Inflammatory macrophage (primary cell): ENCODE results near the gene RUNDC3A.

Experiments used
- DNase-seq, 2 donors: peaks; one replicate each; pipeline ENCODE4 v3.0.0-alpha.2; 2020 to 2022

Gene RUNDC3A

DNA sequence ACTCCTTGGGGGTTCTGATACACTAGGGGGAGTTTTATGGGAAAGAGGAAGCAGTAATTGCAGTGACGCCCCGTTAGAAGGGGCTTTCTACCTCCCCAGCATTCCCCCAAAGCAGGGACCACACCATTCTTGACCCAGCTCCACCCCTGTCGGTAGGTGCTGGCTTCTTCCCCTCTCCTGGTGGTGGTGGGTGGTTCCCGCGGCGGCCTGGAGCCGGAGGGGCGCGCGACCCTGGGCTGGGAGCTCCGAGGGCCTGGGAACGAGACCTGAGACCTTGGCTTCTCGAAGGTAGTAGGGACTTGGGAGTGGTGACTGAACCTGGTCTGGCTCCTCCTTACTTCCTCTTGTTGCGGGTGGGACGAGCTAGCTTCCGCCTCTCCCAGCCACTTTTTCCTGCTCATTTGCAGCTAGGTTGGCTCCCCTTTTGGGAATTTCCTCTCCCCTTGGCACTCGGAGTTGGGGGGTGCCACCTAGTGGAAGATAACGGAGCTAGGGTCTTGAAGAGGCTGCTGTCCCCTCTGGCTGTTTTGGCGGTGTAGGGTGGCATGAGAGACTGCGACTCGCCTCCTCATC, 37.1 kb downstream of the RUNDC3A start:
- DNase-seq: peak; percentile 69 to 81

DNA sequence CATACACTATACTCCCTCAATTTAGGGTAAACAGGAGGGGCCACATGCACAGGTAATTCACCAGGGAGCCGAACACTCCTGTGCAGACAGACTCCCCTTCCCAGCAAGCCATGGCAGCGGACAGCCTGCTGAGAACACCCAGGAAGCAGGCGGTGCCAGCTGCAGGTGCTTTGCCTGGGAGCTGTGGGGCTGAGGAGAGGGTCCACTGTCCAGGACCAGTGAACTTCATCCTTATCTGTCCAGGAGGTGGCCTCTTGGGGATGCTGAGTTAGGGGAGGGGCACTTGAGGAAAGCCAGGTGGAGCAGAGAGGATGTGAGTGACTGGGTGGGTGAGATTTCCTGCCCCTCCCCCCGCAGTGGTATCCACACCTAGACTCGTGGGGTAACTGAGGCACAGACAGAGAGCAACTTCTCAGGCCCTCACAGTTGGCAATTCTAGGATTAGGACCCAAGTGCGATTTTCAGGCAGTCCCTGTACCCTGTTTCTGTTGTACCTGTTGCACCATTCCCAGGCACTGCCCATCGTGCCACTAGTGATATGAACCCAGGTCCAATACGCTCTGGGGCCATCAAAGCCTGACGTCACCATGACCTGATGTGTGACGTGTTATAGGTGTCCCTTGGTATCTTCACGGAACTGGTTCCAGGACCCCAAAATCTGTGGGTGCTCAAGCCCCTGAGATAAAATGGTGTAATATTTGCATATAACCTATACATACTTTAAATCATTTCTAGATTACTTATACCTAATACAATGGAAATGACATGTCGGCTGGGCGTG, 37.9 kb downstream of the RUNDC3A start:
- no peak for DNase-seq

DNA sequence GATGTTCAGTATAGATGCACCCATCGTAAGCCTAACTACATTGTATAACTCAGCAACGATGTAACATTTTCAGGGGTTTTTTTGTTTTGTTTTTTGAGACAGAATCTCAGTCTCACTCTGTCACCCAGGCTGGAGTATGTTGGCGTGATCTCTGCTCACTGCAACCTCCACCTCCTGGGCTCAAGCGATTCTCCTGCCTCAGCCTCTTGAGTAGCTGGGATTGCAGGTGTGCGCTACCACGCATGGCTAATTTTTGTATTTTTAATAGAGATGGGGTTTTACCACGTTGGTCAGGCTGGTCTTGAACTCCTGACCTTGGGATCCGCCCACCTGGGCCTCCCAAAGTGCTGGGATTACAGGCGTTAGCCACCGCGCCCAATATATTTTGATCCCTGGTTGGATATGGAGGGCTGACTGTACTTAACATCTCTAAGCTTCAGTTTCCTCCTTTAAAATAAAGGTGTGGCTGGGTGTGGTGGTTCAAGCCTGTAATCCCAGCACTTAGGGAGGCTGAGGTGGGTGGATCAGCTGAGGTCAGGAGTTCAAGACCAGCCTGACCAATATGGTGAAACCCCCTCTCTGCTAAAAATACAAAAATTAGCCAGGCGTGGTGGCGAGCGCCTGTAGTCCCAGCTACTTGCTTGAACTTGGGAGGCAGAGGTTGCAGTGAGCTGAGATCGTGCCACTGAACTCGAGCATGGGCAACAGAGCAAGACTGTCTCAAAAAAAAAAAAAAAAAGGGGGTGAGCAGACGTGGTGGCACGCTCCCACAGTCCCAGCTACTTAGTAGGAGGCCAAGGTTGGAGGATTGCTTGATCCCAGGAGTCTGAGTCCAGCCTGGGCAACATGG, 39.0 kb downstream of the RUNDC3A start:
- DNase-seq: peak; percentile 22 to 41

DNA sequence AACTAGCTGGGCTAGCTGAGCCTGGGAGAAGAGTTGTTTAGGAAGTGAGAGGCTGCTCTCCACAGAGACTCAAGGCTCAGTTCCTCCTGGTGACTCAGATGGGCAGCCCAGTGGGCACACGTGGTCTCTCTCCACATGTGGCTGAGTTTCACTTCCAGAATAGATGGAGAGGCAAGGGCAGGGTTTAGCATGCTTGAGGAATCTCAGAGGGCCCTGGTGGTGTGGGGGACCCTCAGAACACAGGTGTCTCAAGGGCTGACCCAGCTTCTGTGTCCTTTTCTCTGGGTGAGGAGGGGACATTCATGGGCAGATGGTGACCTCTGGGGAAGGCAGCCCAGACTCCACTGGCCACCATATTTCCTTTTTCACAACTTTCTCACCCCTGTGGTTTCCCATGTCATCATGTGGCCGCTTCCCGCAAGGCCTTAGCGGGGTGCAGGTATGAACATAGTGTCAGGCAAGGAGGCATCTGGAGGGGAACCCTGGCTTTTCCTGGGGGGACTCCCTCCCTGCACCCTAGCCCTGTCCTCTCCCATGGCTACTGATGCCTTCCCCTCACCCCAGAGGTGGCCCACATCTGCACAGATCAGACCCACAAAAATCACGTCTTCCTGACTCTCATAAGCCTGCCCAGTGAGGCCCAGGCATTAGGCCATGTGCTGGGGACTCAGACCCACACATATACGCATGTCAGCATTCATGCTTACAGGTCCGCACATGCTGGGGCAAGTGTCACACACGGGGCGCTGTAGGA, 40.0 kb downstream of the RUNDC3A start:
- peak; percentile 95 to 96 for DNase-seq

DNA sequence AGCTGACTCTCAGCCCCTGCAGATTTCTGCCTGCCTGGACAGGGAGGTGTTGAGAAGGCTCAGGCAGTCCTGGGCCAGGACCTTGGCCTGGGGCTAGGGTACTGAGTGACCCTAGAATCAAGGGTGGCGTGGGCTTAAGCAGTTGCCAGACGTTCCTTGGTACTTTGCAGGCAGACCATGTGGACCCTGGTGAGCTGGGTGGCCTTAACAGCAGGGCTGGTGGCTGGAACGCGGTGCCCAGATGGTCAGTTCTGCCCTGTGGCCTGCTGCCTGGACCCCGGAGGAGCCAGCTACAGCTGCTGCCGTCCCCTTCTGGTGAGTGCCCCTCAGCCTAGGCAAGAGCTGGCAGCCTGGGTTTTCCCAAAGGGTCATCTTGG, 40.6 kb downstream of the RUNDC3A start:
- no peak for DNase-seq

DNA sequence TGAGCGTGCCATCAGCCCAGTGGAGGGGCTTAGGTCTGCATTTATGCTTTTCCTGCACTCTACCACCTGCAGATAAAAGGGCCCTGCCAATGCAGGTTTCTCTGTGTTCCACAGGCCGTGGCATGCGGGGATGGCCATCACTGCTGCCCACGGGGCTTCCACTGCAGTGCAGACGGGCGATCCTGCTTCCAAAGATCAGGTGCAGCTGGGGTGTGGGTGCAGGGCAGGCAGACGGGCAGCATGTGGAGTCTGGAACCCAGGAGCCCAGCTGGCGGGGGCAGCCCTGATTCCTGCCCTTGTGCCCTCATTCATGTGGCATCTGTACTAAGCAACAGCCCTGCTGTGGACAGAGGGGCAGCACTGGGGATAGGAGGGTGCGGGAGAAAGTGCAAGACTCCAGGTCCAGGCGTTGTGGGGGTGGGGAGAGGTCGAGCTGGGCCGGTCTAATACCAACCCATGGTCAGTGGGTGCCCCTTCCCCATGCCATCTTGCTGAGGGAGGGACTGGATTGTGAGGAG, 41.2 kb downstream of the RUNDC3A start:
- DNase-seq: no peak

DNA sequence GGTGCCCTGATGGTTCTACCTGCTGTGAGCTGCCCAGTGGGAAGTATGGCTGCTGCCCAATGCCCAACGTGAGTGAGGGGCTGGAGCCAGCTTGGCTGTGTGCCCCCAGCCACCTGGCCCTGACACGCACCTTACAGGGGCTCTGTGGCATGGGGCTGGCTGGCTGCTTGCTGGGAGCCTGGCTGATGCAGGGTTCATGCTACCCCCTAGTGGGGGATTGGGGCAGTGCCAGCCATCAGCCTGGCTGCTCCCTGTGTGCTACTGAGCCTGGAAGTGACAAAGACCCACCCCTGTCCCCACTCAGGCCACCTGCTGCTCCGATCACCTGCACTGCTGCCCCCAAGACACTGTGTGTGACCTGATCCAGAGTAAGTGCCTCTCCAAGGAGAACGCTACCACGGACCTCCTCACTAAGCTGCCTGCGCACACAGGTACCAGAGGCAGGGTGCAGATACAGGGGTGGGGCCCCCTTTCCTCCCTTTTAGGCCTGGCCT, 42.4 kb downstream of the RUNDC3A start:
- peak; percentile 58 to 68 for DNase-seq

DNA sequence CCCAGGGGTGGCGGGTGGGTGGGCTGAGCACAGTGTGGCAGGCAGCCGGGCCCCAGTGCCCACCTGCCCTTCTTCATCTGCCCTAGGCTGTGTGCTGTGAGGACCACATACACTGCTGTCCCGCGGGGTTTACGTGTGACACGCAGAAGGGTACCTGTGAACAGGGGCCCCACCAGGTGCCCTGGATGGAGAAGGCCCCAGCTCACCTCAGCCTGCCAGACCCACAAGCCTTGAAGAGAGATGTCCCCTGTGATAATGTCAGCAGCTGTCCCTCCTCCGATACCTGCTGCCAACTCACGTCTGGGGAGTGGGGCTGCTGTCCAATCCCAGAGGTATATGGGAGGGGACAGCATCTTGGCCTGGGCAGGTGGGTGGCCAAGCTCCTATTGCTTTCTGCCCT, 43.1 kb downstream of the RUNDC3A start:
- DNase-seq: no peak

DNA sequence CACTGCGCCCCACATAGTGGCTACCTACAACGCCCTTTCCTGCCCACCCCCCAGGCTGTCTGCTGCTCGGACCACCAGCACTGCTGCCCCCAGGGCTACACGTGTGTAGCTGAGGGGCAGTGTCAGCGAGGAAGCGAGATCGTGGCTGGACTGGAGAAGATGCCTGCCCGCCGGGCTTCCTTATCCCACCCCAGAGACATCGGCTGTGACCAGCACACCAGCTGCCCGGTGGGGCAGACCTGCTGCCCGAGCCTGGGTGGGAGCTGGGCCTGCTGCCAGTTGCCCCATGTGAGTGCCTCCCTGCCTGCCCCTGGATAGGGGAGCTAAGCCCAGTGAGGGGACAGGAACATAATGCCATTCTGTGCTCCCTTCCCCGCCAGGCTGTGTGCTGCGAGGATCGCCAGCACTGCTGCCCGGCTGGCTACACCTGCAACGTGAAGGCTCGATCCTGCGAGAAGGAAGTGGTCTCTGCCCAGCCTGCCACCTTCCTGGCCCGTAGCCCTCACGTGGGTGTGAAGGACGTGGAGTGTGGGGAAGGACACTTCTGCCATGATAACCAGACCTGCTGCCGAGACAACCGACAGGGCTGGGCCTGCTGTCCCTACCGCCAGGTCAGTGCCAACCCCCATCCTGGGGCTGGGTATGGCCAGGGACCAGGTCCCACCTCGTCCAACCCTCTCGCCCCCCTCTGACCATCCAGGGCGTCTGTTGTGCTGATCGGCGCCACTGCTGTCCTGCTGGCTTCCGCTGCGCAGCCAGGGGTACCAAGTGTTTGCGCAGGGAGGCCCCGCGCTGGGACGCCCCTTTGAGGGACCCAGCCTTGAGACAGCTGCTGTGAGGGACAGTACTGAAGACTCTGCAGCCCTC, 43.8 kb downstream of the RUNDC3A start:
- DNase-seq: no peak

DNA sequence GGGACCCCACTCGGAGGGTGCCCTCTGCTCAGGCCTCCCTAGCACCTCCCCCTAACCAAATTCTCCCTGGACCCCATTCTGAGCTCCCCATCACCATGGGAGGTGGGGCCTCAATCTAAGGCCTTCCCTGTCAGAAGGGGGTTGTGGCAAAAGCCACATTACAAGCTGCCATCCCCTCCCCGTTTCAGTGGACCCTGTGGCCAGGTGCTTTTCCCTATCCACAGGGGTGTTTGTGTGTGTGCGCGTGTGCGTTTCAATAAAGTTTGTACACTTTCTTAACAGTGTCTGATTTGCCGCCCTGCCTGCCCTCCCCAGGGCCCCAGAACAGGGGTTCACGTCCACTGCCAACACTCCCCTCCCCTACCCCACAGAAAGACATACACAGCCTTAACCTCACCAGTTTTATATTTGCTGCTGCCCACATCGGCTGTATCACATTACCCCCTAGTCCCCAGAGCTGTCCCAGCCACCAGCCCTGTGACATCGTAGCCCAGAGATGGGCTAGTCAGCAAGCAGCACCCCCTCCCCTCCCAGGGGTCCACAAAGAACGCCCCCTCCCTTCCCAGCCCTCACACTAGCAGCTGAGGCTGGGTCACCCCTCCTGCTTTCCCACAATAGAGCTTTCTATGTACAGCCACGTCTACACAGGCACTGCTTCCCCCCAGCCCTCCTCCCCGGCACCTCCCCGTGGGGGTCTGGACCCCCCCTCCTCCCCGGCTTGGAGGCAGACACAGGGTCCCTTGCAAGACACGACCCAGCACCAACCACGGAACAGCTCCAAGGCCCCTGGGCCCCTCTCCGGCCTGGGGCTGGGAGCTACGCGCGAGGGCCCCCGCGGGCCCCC, 44.6 kb downstream of the RUNDC3A start:
- DNase-seq: no peak

DNA sequence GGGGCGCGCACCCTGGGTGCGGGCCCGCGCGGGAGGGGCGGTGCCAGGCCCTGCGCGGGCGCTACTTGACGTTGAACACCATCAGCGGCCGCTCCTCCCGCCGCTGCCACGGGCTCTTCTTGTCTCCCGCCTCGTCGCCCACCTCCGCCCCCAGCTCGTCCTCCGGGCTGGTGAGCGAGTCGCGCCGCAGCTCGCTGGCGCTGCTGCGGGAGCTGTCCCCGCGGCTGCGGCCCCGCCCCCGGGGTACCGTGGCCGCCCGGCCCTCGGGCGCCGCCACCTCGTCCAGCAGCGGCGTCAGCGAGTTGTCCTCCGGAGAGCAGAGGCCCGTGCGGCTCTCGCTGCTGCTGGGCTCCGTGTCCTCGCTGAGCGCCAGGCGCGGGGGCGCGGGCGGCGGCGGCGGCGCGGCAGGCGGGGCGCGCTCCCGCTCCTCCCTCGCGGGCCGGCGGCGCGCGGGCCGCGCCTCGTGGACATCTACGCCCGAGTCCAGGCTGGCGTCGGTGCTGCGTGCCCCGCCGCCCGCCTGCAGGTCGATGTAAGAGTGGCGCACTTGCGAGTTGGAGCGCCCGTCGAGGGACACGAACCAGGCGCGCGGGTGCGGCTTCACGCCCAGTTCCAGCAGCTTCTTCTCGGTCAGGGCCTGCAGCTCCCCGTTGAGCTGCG, 45.4 kb downstream of the RUNDC3A start:
- DNase-seq: peak; percentile 33 to 68

DNA sequence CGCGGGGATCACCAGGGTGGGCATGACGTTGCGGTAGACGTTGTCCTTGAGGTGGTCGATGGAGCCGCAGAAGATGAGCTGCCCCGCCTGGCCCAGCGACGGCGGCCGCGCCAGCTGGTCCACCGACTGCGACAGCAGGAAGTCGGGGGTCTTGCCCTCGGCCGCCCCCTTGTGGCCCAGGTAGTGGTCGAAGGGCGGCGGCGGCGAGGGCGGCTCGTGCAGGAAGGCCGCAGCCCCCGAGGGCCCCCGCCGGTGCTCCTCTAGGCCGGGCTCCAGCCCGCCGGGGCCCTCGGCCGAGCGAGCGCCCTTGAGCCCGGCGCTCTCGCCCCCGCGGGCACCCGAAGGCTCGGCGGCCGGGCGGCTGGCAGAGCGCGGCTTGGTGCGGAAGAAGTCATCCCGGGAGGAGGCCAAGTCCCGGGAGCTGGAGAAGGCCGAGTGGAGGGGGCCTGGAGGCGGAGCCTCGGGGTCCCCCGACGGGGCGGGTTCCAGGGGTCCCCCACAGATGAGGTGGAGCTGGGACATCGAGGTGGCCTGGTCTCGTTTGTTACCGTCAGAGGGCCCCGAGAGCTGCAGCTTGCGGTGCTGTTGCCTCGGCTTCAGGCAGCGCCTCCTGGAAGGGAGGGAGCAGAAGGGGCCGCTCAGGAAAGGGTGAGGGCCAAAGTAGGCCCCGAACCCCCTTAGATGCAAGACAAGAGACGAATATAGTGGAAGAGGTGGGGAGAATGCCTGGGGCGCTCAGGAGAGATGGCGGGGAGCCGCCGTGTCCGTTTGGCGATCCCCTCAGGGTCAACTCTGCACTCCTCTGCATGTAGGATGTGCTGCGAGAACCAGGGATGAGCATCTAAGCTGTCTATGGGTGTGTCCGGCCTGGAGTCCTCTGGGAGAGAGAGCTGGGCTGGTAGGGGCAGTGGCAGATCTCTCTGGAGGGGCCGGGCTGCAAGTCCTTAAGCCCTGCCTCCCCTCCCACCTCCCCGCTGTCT, 46.5 kb downstream of the RUNDC3A start:
- DNase-seq: no peak

DNA sequence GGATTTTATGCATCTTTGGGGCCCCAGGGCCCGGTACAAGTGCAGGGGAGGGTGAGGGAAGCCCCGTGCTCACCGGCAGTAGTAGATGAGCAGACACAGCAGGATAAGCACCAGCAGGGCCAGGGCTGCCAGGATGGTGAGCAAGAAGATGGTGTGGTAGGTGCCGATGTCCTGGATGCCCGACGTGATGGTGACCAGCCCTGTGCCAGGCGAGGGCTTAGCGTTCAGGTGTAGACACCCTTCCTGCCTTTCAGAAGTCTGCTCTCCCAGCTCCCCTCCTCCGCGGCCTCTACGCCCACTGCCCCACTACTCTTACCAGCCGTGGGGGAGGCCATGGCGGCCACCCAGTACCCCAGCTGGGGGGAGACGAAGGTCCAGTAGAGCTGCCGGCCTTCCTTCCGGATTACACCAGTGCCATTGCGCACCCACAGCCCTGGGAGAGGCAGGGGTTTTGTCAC, 47.3 kb downstream of the RUNDC3A start:
- DNase-seq: no peak

DNA sequence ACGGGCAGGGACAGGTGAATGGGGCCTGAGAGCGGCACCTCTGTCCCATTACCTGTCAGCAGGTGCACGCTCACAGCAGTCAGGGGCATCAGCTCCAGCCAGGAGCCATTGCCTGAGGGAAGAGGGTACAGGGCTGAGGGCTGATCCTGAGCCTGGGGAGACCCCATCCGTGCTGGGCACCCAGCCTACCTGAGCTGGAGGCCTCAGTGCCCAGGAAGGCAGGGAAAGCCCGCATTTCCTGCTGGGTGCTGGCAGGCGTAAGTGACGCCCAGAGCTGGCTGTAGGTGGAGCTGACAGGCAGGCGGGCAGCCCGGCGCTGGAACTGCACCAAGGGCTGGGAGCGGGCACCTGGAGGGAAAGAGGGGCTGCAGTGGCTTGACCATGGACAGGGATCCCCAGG, 47.8 kb downstream of the RUNDC3A start:
- DNase-seq: no peak

DNA sequence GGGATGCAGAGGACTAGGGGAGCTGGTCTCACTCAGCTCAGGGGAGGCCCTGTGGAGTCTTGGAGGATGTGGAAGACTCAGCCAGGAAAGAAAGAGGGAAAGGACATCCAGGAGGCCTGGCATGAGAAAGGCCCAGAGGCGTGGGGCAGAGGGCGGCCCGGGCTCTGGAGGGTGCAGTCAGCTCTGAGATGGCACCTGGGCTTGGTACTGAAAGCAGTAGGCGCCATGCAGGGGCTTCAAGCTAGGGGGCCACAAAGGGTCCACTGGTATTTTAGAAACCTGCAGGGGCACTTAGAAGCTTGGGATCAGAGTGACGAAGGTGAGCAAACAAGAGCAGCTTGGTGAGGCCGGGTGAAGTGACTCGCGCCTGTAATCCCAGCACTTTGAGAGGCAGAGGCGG, 49.7 kb downstream of the RUNDC3A start:
- no peak for DNase-seq

DNA sequence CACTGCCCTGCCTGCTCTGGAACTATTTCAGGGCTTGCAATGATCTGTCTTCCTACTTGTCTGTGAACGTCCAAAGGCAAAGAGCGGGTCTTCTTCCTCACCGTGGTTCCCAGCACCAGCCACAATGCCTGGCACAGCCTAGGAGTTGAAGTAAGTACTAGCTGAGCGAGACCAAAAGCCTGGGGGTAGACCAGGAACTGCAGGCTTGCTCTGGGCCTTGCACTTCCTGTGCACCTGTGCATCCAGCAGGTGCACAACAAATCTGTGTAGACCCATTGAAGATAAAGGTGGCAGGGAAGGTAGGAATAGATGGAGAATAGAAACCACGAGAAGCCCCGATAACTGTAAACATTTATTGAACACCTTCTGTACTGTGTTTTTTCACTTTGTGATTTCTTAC, 50.6 kb downstream of the RUNDC3A start:
- DNase-seq: no peak

DNA sequence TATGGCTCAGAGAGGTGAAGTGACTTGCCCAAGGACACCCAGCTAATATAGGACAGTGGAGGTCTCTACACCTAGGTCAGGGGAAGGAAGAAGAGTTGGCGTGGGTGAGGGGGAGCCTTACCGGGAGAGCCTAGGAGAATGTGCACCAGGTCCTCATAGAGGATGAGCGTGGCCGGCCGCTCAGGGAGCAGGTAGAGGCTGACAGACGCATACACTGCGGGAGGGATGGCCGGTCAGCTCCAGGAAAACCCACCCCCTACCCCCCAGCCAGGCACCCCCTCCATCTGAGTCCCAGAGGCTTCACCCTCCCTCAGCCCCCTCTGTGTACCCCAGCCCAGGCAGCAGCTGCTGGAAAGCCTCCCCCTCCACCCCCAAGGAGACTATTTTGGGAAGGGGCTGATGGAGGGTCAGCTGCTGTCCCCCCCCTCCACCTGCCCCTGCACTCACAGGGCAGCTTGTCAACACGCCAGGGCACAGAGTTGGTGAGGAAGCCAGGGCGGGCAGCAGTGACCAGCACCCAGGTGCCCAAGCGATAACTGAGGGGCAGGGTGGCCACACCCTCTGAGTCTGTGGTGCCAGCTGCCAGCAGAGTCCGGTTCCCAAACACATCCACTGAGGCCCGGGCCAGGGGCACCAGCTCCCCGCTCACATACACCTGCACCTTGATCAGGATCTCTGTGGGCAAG, 51.2 kb downstream of the RUNDC3A start:
- no peak for DNase-seq

DNA sequence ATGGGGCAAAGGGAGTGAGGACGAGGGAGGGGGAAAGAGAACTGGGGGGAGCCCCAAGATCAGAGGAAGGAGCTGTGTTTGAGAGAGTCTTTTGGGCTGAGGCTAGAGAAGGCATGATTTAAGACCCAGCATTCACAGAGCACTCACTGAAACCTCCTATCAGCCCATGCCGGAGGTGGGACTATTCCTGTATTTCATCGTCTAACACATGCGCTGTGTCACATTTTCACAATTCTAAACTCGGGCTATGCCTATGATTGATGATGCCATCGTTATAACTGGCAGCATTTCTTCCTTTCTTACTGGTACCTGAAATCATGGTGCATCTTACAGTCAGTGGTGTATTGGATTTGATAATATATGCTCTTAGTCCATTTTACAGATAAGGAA, 51.7 kb downstream of the RUNDC3A start:
- DNase-seq: no peak
